NCI-H1930 (cell line): ENCODE results near the gene KLF6.
"Not testable (repeated sequence)": the region's sequence is repeated elsewhere in the genome, so short reads cannot be mapped to it uniquely, and the experiment has no call there.

Source experiments
- DNase-seq, 2 experiments: peaks; one replicate each; lab custom pipeline; 2025; lab: John Stamatoyannopoulos, UW

Gene KLF6

DNA sequence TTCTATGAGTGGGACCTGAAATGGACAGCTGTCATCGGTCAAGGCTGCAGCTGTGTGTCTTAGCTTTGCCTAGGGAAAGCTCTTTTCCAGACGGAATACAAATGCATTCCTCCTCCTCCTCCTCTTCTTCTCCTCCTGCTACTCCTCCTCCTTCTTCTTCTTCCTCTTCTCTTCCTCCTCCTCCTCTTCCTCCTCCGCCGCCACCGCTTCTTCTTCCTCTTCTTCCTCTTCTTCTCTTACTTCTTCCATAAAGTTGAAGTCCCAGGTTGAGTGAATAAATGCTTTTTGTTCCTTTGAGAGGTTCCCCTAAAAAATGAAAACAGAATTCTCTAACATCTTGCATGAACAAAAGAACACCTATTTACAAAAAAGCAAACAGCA lies 28.7 kb downstream of the KLF6 start:
- no peak for DNase-seq

DNA sequence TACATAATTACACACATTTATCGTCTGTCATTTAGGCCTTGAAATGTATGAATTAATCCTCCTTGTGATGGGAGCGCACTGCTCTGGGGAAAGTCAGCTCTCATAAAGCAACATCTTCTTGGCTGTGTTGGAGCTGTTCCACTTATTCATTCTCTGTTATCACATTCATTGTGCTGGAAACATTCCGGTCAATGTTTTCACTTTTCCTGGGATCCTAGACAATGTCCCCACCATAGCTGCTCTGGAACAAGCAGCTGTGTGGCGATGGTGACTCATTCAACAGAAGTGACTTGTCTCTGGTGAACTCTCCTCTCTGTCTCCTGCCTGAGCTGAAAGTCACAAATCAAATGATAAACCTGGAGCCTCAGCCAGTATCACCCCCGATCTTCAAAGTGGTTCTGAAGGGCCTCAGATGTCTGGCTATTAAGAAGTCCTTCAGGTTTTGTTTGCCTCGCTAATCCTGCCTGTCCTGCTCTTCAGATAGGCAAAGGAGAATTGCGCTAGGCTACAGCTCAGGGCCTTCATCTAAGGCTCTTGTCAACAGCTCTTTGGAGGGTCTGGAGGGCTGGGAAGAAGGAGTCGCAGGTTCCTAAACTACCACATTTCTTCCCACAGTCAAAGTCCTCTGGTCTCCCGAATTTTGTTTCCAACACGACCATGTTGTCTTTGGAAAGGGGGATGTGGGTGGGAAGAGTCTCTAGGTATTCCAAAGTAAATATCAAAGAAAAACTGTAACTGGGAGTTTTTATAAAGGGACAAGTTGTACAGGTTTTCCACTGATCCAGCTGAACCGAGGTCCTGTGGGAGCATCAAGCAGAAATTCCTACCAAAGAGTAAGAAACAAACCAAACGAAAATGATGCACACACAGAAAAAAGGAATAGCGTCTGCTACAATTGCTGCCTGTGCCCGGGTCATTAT lies 29.3 kb downstream of the KLF6 start:
- no peak for DNase-seq

- DNase-seq: no peak
Measured at GRCh38 chr10:3754727-3755439, 30.1 kb downstream of the KLF6 start.

- no peak for DNase-seq
Measured at GRCh38 chr10:3750854-3751253, 34.2 kb downstream of the KLF6 start.

DNA sequence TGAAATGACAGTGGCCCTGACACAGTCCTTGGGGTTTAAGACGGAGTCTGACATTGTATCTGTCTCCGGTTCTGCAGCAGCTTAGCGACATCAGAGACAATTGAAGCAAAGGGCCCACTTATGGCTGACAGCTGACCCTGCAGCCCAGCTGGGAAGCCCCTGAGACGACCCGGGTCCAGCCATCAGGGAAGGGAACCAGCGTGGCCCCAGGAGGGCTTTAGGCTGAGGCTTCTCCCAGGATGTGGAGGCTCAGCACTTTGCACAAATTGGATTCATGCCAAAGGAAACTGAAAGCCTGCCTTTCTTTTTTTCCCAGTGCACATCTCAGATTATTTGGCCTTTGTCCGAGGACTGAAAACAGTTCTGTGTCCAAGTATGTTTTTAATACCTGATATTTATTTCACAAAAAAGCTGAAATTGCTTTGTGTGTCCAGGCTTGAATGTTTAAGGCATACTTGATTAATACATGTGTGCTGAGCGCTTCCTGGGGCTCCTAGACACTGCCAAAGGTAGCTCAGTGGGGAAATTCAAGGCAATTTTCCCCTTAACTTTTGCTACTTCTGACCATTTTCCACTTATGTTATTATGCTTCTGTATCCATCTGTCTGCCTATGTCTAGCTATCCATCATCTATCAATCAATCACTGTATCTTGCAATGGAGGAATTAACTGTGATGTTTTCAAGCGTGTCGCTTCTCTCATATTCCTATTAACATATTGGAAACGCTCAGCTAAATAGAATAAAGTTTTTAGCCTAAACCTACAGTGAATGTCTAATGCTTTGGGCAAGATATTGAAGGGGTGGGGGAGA lies 34.8 kb downstream of the KLF6 start:
- no peak for DNase-seq

DNA sequence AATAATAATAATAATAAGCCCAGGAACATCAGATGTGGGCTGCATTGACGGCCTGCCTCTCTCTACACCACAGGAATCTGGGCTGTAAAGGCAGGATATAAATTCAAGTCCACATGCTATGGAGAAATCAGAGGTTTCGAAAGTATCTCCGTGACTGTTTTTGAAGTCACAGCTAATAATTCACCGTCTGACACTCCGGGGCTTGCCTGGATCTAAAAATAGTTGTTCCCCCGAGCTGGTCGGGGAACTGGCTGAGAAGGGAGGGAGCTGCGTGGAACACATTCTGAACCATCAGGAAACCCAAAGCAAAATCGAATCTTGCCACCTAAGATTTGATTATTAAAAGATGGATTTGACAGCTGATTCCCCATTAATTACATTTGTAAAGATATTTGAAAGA lies 35.4 kb downstream of the KLF6 start:
- no peak for DNase-seq

GRCh38 chr10:3749011-3749410 lies 36.0 kb downstream of the KLF6 start:
- DNase-seq: no peak

DNA sequence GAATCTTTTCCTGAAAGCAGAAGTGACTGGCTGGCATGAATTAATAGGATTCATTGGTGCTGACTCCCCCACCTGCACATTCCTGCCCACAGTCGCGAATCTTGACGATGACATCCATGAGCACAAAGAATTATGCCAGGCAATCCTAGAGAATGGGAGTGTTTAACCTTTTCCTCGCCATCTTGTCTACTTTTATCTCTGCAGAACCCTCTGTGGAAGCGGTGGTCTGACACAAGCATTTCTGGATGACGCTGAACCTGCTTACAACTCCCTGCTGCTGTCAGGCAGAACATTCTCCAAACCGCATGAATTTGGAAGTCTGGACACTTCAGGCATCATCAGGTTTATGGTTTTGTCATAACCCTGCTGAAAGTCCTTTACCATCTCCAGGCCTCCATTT lies 36.5 kb downstream of the KLF6 start:
- DNase-seq: no peak

DNA sequence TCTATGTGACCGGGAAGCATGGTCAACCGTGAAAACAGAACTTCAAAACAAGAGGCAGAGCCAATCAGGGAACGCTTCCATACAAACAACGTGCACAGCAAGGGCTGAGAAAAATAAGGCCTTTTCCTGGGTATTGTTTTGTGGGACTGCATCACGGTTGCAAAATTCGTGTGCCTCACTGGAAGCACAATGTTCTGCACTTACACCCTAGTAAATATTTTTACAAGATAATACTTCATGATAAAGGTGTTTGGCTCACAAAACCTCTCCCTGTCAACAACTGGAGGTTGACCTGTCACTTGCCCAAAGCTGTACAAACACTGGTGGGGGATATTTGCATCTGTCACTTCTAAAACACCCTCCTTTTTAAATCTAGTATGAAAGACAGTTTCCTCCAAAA lies 37.0 kb downstream of the KLF6 start:
- DNase-seq: no peak

GRCh38 chr10:3747248-3747960 lies 37.6 kb downstream of the KLF6 start:
- no peak for DNase-seq

- no peak for DNase-seq
Measured at GRCh38 chr10:3746634-3747033, 38.4 kb downstream of the KLF6 start.

- DNase-seq: no peak
Measured at GRCh38 chr10:3745521-3745920, 39.5 kb downstream of the KLF6 start.

DNA sequence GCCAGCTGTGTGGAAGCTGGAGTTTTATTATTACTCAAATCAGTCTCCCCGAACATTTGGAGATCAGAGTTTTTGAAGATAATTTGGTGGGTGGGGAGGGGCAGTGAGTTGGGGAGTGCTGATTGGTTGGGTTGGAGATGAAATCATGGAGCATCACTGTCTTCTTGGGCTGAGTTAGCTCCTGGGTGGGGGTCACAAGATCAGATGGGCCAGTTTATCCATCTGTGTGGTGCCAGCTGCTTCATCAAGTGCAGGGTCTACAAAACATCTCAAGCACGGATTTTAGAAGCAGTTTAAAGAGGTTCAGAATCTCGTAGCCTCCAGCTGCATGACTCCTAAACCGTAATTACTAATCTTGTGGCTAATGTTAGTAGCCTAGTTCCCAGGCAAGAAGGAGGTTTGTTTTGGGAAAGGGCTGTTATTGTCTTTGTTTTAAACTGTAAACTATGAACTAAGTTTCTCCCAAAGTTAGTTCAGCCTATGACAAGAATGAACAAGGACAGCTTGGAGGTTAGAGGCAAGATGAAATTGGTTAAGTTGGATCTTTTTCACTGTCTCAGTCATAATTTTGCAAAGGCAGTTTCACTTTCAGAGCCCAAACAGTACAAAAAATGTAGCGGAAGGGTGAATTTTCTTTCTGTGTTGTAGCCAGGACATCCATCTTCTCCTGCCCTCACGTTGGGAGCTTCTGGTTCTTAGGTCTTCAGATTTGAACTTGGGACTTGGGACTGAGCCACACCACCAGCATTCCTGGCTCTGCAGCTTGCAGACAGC lies 43.1 kb downstream of the KLF6 start:
- DNase-seq: no peak

- no peak for DNase-seq
Measured at GRCh38 chr10:3740157-3740871, 44.7 kb downstream of the KLF6 start.

DNA sequence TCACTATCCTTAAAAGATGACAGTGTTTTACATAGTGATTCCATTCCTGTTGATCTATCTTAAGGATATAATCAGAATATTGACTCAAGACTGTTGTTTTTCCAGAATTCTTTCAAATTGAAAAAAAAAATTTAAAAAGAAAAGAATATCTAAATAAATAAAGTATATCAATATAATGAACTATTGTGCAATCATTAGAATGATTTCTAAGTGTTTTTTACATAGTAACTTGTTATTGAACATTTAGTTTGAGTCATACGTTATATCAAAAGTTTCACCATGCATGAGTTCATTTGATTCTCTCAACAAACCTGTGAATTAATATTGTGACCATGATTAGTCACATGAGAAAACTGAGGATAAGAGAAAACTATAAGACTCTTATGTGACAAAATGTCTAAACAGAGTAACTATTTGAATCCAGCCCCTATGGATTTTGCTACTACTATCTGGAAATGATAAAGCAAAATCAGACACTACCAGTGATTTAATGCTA lies 46.1 kb downstream of the KLF6 start:
- DNase-seq: no peak

GRCh38 chr10:3737864-3738263 lies 47.1 kb downstream of the KLF6 start:
- no peak for DNase-seq

DNA sequence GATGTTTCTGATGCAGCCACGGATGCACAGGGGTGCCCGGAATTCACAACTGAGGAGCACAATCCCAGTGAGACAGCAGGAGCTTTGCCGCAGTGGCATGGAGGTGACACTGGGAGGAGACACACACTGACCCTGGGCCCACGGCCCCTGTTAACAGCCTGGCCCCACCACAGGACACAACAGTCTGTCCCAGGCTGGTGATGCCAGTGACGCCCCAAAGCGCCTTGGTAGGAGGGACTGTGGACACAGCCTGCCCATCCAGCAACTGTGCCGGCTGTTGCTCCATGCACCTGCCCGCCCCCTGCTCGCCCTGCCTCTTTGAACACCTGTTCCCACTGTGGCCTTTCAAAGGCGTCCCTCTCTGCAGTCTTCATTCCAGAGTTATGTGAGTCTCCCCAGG lies 49.8 kb downstream of the KLF6 start:
- DNase-seq: no peak

DNA sequence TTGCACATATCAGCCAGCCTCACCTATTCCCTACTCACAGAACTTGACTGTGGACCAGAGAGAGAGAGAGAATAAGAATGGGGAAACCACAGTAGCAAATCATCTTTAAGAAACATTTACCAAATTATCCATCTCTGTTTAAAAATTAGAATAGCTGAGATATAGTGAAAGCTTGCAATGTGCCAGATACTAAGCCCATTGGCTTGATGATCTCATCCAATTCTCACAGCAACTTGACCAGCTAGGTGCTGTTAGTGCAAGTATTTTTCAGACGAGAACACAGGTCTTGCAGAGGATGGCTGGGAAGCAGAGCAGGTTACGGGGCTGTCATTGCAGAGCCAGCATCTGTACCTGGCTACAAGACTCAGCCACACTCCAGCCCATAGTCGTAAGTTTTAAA lies 50.9 kb downstream of the KLF6 start:
- no peak for DNase-seq

DNA sequence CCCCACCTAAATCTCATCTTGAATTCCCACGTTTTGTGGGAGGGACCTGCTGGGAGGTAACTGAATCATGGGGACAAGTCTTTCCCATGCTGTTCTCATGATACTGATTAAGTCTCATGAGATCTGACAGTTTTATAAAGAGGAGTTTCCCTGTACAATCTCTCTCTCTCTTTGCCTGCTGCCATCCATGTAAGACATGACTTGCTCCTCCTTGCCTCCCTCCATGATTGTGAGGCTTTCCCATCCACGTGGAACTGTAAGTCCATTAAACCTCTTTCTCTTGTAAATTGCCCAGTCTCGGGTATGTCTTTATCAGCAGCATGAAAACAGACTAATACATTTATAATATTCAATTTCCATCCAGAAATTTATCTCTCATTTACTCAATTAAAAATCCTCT lies 52.8 kb downstream of the KLF6 start:
- not testable (repeated sequence) for DNase-seq

DNA sequence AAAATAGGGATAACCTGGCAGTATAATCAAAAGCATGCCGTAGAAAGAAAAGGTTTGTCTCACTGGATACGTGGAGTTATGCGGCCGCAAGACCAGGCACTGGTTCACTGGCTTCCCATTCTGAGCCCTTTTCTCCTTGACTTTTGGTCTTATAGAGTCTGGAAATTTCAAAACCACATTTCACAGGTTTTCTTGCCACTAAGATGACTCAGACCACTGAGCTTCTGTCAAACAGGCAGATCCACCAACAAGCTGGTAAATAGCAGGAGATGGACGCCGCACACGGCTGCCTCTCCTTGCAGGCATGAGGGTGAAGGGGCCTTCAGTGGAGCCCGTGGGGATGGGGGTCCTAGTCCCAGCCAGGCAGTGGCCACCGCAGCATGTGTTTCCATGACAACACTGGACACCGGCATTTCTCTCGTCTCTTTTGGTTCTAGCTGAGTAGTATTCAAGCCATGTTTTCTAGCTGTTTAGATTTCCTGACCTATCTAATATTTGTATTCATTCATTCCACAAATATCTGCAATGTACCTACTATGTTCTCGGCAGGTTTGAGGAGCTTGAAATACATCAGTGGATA lies 55.5 kb downstream of the KLF6 start:
- DNase-seq: no peak
